Suprapubic skin (tissue), 4 donors: ENCODE data around the gene GSK3B.
"Not testable (repeated sequence)": the region's sequence is repeated elsewhere in the genome, so short reads cannot be mapped to it uniquely, and the experiment has no call there.

Source experiments
- POLR2A ChIP-seq, 2 donors: fragments of 450-650 bp; IDR thresholded peaks; one replicate each; pipeline ENCODE4 v1.6.1; 2017; ENCODE audit warnings: antibody characterized with exemption in 2 of 2, mild to moderate bottlenecking in 2 of 2, moderate library complexity in 2 of 2
- POLR2AphosphoS5 ChIP-seq, 3 donors: sonication (generic); formaldehyde crosslinking; IDR thresholded peaks; one replicate each; pipeline ENCODE4 v1.6.1; 2017; ENCODE audit warnings: antibody characterized with exemption in 3 of 3
- TF ChIP-seq, protein P1 (sequence below), 2 donors: fragments of 200-600 bp in 1 of 2; fragments of 450-650 bp in 1 of 2; sonication (generic) in 1 of 2; IDR thresholded peaks; one replicate each; pipeline ENCODE4 v1.5.1; 2016 to 2019; ENCODE audit warnings: antibody characterized with exemption in 2 of 2, mild to moderate bottlenecking in 1 of 2, moderate library complexity in 1 of 2

DNA sequence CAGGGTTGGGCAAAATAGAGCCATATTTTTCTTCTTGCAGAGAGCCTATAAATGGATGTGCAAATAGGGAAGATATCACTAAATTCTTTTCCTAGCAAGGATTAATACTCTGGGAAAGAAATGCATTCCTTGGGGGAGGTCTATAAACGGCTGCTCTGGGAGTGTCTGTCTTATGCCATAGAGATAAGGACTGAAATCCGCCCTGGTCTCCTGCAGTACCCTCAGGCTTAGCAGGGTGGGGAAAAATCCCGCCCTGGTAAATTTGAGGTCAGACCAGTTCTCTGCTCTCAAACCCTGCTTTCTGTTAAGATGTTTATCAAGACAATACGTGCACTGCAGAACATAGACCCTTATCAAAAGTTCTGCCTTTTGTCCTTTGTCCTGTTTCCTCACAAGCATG lies 205.6 kb downstream of the GSK3B start:
- TF ChIP-seq, protein P1, sequence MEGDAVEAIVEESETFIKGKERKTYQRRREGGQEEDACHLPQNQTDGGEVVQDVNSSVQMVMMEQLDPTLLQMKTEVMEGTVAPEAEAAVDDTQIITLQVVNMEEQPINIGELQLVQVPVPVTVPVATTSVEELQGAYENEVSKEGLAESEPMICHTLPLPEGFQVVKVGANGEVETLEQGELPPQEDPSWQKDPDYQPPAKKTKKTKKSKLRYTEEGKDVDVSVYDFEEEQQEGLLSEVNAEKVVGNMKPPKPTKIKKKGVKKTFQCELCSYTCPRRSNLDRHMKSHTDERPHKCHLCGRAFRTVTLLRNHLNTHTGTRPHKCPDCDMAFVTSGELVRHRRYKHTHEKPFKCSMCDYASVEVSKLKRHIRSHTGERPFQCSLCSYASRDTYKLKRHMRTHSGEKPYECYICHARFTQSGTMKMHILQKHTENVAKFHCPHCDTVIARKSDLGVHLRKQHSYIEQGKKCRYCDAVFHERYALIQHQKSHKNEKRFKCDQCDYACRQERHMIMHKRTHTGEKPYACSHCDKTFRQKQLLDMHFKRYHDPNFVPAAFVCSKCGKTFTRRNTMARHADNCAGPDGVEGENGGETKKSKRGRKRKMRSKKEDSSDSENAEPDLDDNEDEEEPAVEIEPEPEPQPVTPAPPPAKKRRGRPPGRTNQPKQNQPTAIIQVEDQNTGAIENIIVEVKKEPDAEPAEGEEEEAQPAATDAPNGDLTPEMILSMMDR (IDR thresholded peaks at IDR 0.05), result not testable (repeated sequence)
- not testable (repeated sequence) for TF ChIP-seq POLR2A, POLR2AphosphoS5 (IDR thresholded peaks at IDR 0.05)
